Islet precursor cell (in vitro differentiated cells): ENCODE measurements around the gene PHYHD1.

Experiments
- DNase-seq: peaks from one replicate; pipeline ENCODE4 v3.0.0-alpha.2; 2018

PHYHD1 gene

DNA sequence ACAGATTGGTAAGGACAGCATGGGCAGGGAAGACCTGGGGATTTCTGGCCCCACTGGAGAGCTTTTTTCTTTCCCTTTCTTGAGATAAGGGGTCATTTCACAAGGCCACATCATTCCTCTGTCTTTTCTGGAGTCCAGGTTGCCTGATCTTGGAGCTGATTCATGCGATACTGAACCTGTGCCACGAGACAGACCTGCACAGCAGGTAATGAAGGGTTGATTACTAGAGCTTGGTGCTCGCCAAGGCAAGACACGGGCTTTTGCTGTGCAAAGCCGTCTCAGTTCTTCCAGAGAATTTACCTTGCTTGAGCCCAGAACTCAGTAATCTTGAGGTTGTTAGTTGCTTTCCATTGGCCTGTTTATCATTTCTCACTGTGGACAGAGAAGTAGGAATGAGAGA is 65.9 kb downstream of the PHYHD1 start:
- DNase-seq = no peak

DNA sequence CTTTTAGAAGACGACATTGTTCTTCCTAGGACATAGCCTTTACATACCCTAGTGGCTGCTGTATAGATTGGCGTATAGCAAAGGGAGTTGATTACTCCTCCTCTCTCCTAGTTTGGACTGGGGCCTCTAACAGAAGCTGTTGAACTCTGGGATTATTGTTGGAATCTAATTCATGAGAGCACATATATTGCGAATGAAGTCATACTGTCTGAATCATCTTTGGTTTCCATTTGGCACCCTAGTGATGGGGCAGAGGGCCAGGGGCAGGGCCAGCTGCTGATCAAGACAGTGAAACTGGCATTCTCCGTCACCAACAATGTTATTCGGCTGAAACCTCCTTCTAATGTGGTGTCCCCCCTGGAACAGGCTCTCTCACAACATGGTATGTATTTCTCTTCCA is 67.0 kb downstream of the PHYHD1 start:
- no peak for DNase-seq
